ENCODE measurements around the gene MTARC1. TPM values are rescaled to one million over a fixed set of nuclear protein-coding genes. Genes with fewer than 3 reads are reported as not detected.

Gene MTARC1
- total RNA-seq, 1 experiment from 2014 or later = 1.5 TPM

GRCh38 chr1:220748936-220749335, 37.8 kb upstream of the MTARC1 start:
- no peak for DNase-seq (ENCODE audit: unreplicated experiment)
- no peak overlapping the region for H3K27ac Mint-ChIP-seq (ENCODE audit: low read depth, unreplicated experiment)
- ChIA-PET POLR2A (interaction anchor here (0.6 to 2.4 kb wide), 10 partner anchors 8 to 516 kb away, joined by 3 to 29 read pairs (median 4); no protein-coding TSS in a partner anchor), CTCF (interaction anchor here (0.5 to 7.0 kb wide), 13 partner anchors 10 to 1718 kb away, joined by 3 to 87 read pairs (median 5); no protein-coding TSS in a partner anchor)
- H3K9me3 Mint-ChIP-seq (ENCODE audit: unreplicated experiment) = no peaks in the 10 kb centered on the region
- no peaks in the 10 kb centered on the region for H3K4me1 Mint-ChIP-seq (ENCODE audit: insufficient read depth, unreplicated experiment)
- H3K27me3 Mint-ChIP-seq (ENCODE audit: insufficient read depth, unreplicated experiment) = no peaks in the 10 kb centered on the region
- no peak for TF ChIP-seq CTCF (IDR thresholded peaks at IDR 0.05; ENCODE audit: unreplicated experiment)
- no peaks in the 10 kb centered on the region for H3K36me3 Mint-ChIP-seq (ENCODE audit: insufficient read depth, unreplicated experiment)
- intact Hi-C loops (cut with micrococcal nuclease) = no loop called here
- peak overlapping the region; percentile 71 for H3K4me3 Mint-ChIP-seq (ENCODE audit: unreplicated experiment)
- TSS peak; percentile 35 for BruUV-seq (replicated peaks)

- ChIA-PET POLR2A (interaction anchor here (1.0 to 1.7 kb wide), 3 partner anchors 17 to 450 kb away, joined by 3 to 6 read pairs (median 4); no protein-coding TSS in a partner anchor), CTCF (interaction anchor here (0.6 to 7.0 kb wide), 12 partner anchors 13 to 1601 kb away, joined by 3 to 87 read pairs (median 4); no protein-coding TSS in a partner anchor)
- no peak for TF ChIP-seq CTCF (IDR thresholded peaks at IDR 0.05; ENCODE audit: unreplicated experiment)
- no peaks in the 10 kb centered on the region for H3K9me3 Mint-ChIP-seq (ENCODE audit: unreplicated experiment)
- H3K27me3 Mint-ChIP-seq (ENCODE audit: insufficient read depth, unreplicated experiment) = no peaks in the 10 kb centered on the region
- no peaks in the 10 kb centered on the region for H3K36me3 Mint-ChIP-seq (ENCODE audit: insufficient read depth, unreplicated experiment)
- DNase-seq (ENCODE audit: unreplicated experiment) = no peak
- no peak overlapping the region for H3K27ac Mint-ChIP-seq (ENCODE audit: low read depth, unreplicated experiment)
- intact Hi-C loops (cut with micrococcal nuclease) = no loop called here
- H3K4me3 Mint-ChIP-seq (ENCODE audit: unreplicated experiment) = no peak overlapping the region
- H3K4me1 Mint-ChIP-seq (ENCODE audit: insufficient read depth, unreplicated experiment) = no peaks in the 10 kb centered on the region
- no TSS peak for BruUV-seq (replicated peaks)
Observed at GRCh38 chr1:220750131-220750515, 36.6 kb upstream of the MTARC1 start.

- ChIA-PET POLR2A (interaction anchor here (0.6 kb wide), 1 partner anchor 36 kb away, joined by 3 read pairs; the partner anchor contains the start of gene MTARC1), CTCF (interaction anchor here (0.7 to 7.0 kb wide), 7 partner anchors 11 to 564 kb away, joined by 3 to 87 read pairs (median 5); no protein-coding TSS in a partner anchor)
- BruUV-seq (replicated peaks) = no TSS peak
- H3K9me3 Mint-ChIP-seq (ENCODE audit: unreplicated experiment) = no peaks in the 10 kb centered on the region
- DNase-seq (ENCODE audit: unreplicated experiment) = no peak
- H3K27me3 Mint-ChIP-seq (ENCODE audit: insufficient read depth, unreplicated experiment) = no peaks in the 10 kb centered on the region
- no peaks in the 10 kb centered on the region for H3K36me3 Mint-ChIP-seq (ENCODE audit: insufficient read depth, unreplicated experiment)
- intact Hi-C loops (cut with micrococcal nuclease) = no loop called here
- peak overlapping the region; percentile 14 for H3K27ac Mint-ChIP-seq (ENCODE audit: low read depth, unreplicated experiment)
- no peaks in the 10 kb centered on the region for H3K4me1 Mint-ChIP-seq (ENCODE audit: insufficient read depth, unreplicated experiment)
- no peak overlapping the region for H3K4me3 Mint-ChIP-seq (ENCODE audit: unreplicated experiment)
- TF ChIP-seq CTCF (IDR thresholded peaks at IDR 0.05; ENCODE audit: unreplicated experiment) = no peak
Observed at GRCh38 chr1:220751111-220751510, 35.6 kb upstream of the MTARC1 start.

- ChIA-PET POLR2A (interaction anchor here (1.0 kb wide), 1 partner anchor 10 kb away, joined by 3 read pairs; no protein-coding TSS in a partner anchor), CTCF (interaction anchor here (0.6 to 7.9 kb wide), 9 partner anchors 12 to 1370 kb away, joined by 3 to 95 read pairs (median 4); no protein-coding TSS in a partner anchor)
- intact Hi-C loops (cut with micrococcal nuclease) = no loop called here
- DNase-seq (ENCODE audit: unreplicated experiment) = no peak
- Mint-ChIP-seq H3K27ac (ENCODE audit: low read depth, unreplicated experiment) (no peak overlapping the region), H3K36me3 (ENCODE audit: insufficient read depth, unreplicated experiment) (no peaks in the 10 kb centered on the region), H3K4me1 (ENCODE audit: insufficient read depth, unreplicated experiment) (no peaks in the 10 kb centered on the region), H3K4me3 (ENCODE audit: unreplicated experiment) (no peak overlapping the region), H3K9me3 (ENCODE audit: unreplicated experiment) (no peaks in the 10 kb centered on the region), H3K27me3 (ENCODE audit: insufficient read depth, unreplicated experiment) (no peaks in the 10 kb centered on the region)
- no peak for TF ChIP-seq CTCF (IDR thresholded peaks at IDR 0.05; ENCODE audit: unreplicated experiment)
- no TSS peak for BruUV-seq (replicated peaks)
Observed at GRCh38 chr1:220754212-220754917, 32.3 kb upstream of the MTARC1 start.

Measured in MCF 10A (cell line).